Lung microvascular endothelial cell (primary cell): ENCODE data around the gene S1PR3. TPM values are rescaled to one million over a fixed set of nuclear protein-coding genes. Genes with fewer than 3 reads are reported as not detected.

Source experiments
- DNase-seq, 2 donors: peaks; one replicate each; pipeline versions ENCODE4 v3.0.0 to v3.0.0-alpha.2; 2010; ENCODE audit warnings: low read depth in 2 of 2
- total RNA-seq: library from RNA; depleted of rRNA; stranded (reverse); fragments of >200 nt; gene quantifications from 2 replicates; pipeline ENCODE4 v1.2.1, GENCODE V29; 2014

S1PR3 gene
- total RNA-seq, 1 donor from 2014 or later: 0.40 TPM

GRCh38 chr9:88990729-88991065 is 571 bp upstream of the S1PR3 start:
- peak in 1 of 2 donors; percentile 19 for DNase-seq

GRCh38 chr9:88992556-88992955 is 1.3 kb downstream of the S1PR3 start:
- no peak for DNase-seq

- no peak for DNase-seq
These were observed 2.1 kb downstream of the S1PR3 start for GRCh38 chr9:88993327-88993726.

GRCh38 chr9:88993871-88994460 is 2.7 kb downstream of the S1PR3 start:
- no peak for DNase-seq

GRCh38 chr9:88994469-88995199 is 3.4 kb downstream of the S1PR3 start:
- DNase-seq: peak in 1 of 2 donors; percentile 31

GRCh38 chr9:88995200-88995577 is 3.9 kb downstream of the S1PR3 start:
- no peak for DNase-seq

- DNase-seq: no peak
These were observed 4.4 kb downstream of the S1PR3 start for GRCh38 chr9:88995627-88996026.

GRCh38 chr9:88996046-88996920 is 5.0 kb downstream of the S1PR3 start:
- no peak for DNase-seq

- DNase-seq: no peak
These were observed 5.6 kb downstream of the S1PR3 start for GRCh38 chr9:88996921-88997235.

GRCh38 chr9:88997646-88998045 is 6.4 kb downstream of the S1PR3 start:
- DNase-seq: no peak

GRCh38 chr9:88998503-88998902 is 7.2 kb downstream of the S1PR3 start:
- DNase-seq: no peak

GRCh38 chr9:88998911-88999310 is 7.6 kb downstream of the S1PR3 start:
- DNase-seq: peak in 1 of 2 donors; percentile 10

GRCh38 chr9:89000371-89000781 is 9.1 kb downstream of the S1PR3 start:
- no peak for DNase-seq

GRCh38 chr9:89000973-89001916 is 10.0 kb downstream of the S1PR3 start:
- DNase-seq: peak; percentile 77 to 86

GRCh38 chr9:89001917-89002540 is 10.8 kb downstream of the S1PR3 start:
- no peak for DNase-seq

- no peak for DNase-seq
These were observed 11.7 kb downstream of the S1PR3 start for GRCh38 chr9:89002987-89003386.

- DNase-seq: no peak
These were observed 14.1 kb downstream of the S1PR3 start for GRCh38 chr9:89005323-89005722.

- peak in 1 of 2 donors; percentile 52 for DNase-seq
These were observed 15.0 kb downstream of the S1PR3 start for GRCh38 chr9:89006267-89006666.

- no peak for DNase-seq
These were observed 16.0 kb downstream of the S1PR3 start for GRCh38 chr9:89006996-89007967.
